HG03097 (cell line): ENCODE measurements around the gene MAT2A.
A peak's percentile ranks its signal among the peaks of the same experiment; 100 is the strongest.
"Not testable (repeated sequence)": the region's sequence is repeated elsewhere in the genome, so short reads cannot be mapped to it uniquely, and the experiment has no call there.

Experiments used
- ATAC-seq: cut with Tn5 transposase; IDR thresholded peaks from one replicate; pipeline ENCODE4 v1.9.1; 2021; ENCODE audit not compliant: unreplicated experiment, low FRiP score

Gene MAT2A

GRCh38 chr2:85545780-85546240 lies 6.8 kb downstream of the MAT2A start:
- no peak for ATAC-seq

GRCh38 chr2:85547089-85547858 lies 8.3 kb downstream of the MAT2A start:
- ATAC-seq: no peak

GRCh38 chr2:85547859-85548607 lies 9.1 kb downstream of the MAT2A start:
- ATAC-seq: no peak

GRCh38 chr2:85548608-85548900 lies 9.6 kb downstream of the MAT2A start:
- ATAC-seq: no peak

- no peak for ATAC-seq
Observed at GRCh38 chr2:85549095-85549494, 10.1 kb downstream of the MAT2A start.

GRCh38 chr2:85549826-85550225 lies 10.9 kb downstream of the MAT2A start:
- ATAC-seq: no peak

- ATAC-seq: no peak
Observed at GRCh38 chr2:85550486-85550885, 11.5 kb downstream of the MAT2A start.

- ATAC-seq: no peak
Observed at GRCh38 chr2:85551698-85552678, 13.0 kb downstream of the MAT2A start.

GRCh38 chr2:85553184-85553583 lies 14.2 kb downstream of the MAT2A start:
- no peak for ATAC-seq

- no peak for ATAC-seq
Observed at GRCh38 chr2:85554980-85555612, 16.1 kb downstream of the MAT2A start.

- no peak for ATAC-seq
Observed at GRCh38 chr2:85557130-85557529, 18.2 kb downstream of the MAT2A start.

GRCh38 chr2:85558160-85558559 lies 19.2 kb downstream of the MAT2A start:
- ATAC-seq: no peak

GRCh38 chr2:85560403-85560726 lies 21.4 kb downstream of the MAT2A start:
- ATAC-seq: not testable (repeated sequence)

GRCh38 chr2:85560812-85561279 lies 21.9 kb downstream of the MAT2A start:
- no peak for ATAC-seq

GRCh38 chr2:85561280-85562212 lies 22.6 kb downstream of the MAT2A start, which contains the start of gene GGCX:
TSS of gene GGCX (minus strand) at chr2:85561493. CDS start at chr2:85561428, 65 bp downstream.
- peak; percentile 88 for ATAC-seq

GRCh38 chr2:85564144-85564563 lies 25.2 kb downstream of the MAT2A start:
- ATAC-seq: no peak

- no peak for ATAC-seq
Observed at GRCh38 chr2:85566265-85566664, 27.3 kb downstream of the MAT2A start.

- no peak for ATAC-seq
Observed at GRCh38 chr2:85575739-85576138, 36.8 kb downstream of the MAT2A start.

GRCh38 chr2:85577063-85577385 lies 38.1 kb downstream of the MAT2A start:
- no peak for ATAC-seq
